ENCODE measurements around the gene ATP10B.
"Not testable (repeated sequence)": the region's sequence is repeated elsewhere in the genome, so short reads cannot be mapped to it uniquely, and the experiment has no call there.

Gene ATP10B

DNA sequence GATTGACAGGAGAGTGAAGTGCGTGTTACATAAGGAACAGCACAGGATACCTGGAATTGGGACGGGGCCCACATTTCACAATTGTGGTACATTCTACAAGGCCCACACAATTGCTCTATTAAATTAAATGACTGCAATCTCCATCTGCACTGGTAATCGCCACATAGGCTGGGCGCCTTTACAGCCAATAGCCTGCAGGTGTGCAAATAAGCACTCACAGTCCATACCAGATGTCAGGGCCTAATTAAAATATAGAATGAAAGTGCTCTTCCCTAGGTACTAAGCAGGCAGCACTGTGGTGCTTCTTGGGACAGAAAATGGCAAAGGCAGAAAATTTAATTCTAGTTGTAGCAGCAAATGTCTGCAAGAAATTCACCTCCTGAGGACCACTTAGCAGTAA is 82.7 kb downstream of the ATP10B start:
- no peak for DNase-seq (ENCODE audit: insufficient read length, low spot score)
- FAIRE-seq, result no peak

DNA sequence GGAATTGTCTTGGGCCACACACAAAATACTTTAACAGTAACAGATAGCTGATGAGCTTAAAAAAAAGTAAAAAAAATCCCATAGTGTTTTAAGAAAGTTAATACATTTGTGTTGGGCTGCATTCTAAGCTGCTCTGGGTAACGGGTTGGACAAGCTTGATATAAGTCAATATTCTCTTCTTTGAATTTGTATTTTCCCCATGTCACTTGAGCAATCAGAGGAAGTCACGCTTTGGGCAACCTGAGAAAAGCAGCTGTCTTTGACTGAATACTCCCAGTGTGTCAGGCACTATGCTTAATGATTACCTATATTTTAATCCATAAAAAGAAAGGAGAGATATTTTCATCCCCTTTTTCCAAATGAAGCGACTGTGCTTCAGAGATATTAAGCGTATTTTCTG is 84.9 kb downstream of the ATP10B start:
- DNase-seq (ENCODE audit: insufficient read length, low spot score) (no peak), FAIRE-seq (no peak)

DNA sequence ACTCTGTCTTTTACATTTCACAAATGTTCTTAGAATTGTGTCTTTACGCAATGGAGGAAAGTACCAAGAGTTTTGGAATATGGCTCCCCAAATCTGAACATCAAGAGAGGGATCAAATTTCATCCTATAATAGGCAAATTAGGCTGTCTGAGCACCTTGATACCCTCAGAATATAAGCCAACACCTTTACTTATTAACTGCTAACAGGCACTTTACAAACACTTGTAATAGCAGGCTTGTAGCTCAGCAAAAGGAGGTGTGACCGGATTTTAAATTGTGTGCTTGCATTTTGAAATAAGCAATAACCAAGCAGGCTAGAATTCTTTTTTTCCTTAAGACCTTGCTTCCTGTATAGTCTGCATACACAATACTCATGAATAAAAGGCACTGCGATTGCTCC is 92.0 kb downstream of the ATP10B start:
- no peak for FAIRE-seq
- DNase-seq (ENCODE audit: insufficient read length, low spot score), result no peak

DNA sequence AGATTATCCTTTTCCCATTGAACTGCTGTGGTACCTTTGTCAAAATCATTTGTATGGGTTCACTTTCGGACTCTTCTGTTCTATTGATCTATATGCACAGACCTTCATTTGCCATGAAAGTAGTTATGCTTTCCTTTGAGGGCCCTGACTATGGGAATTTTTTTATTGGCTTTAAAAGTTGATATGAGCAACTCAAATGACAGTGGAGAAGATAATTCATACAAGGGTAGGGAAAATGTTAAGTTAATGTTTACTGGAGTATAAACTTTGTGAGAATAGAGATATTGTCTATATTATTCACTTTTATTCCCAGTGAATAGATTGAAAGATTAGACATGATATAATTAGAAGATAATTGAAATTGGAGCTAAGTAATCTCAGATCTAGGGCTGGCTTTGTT is 94.8 kb downstream of the ATP10B start:
- no peak for FAIRE-seq
- no peak for DNase-seq (ENCODE audit: insufficient read length, low spot score)

DNA sequence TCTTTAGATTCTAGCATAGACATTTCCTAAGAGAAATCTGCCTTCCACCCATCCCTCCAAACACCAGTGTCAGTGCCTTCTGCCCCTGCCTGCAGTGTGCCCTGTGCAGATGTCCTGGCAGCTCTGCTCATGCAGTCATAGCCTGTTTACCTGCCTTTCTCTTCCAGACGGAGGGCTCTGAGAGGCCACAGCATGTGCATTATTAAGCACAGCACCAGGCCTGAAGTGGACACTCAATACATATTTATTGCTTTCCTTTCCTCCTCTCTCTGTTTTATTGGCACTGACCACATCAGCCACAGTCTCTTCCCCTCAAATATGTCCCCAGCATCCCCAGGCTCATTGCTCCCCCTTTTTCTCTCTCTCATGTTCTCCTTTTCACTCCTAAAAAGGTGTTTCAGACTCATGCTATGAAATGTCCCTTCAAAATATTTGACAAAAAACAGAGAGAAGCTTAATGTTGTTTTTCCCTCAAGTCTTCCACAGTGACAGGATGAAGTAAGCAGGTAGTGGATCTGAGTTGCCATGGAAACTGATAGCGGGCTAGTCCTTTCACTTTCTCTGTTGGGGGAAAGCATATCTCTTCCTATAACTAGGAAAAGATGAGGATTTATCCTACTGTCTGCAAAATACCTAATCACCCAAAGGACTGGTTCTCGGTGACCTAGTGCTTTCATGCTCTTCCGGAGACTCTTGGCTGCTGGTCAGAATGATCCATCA is 100.9 kb downstream of the ATP10B start:
- DNase-seq (ENCODE audit: insufficient read length, low spot score) (no peak), FAIRE-seq (no peak)

DNA sequence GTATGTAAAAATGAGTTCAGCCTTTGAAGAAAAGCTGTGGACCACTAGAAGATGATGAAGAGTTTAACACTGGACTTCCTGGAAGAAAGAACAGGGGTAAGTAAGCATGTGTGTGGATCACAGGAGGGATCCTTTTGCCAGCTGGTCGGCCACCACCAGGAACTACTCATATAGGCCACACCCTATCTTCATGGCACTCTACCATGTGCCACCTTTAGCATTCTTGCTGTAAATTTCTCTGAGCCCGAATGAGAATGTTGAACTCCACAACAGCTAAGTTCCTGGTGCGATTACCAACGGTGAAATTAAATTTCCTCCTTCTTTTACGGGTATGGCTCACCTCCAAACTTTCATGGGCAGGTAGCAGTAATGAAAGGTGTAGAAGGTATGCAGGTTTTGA is 102.3 kb downstream of the ATP10B start:
- DNase-seq (ENCODE audit: insufficient read length, low spot score) (no peak), FAIRE-seq (no peak)

DNA sequence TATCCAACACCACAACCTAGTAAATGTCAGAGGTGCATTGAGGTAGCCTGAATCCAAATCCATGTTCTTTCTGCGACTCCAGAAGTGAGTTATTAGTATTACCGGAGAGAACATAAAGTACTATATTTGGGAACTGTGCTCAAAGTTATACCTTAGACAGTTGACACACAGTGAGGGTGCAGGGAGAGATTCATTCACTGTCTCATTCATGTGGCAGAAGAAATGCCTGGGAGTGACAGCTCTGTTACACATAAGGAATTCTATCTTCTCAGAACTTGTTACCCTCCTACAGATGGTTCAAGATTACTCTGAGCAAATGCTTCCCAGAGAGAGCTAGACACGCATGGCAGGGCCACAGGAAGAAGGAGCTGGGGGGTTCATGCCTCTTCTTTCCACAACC is 103.0 kb downstream of the ATP10B start:
- FAIRE-seq (no peak), DNase-seq (ENCODE audit: insufficient read length, low spot score) (no peak)

DNA sequence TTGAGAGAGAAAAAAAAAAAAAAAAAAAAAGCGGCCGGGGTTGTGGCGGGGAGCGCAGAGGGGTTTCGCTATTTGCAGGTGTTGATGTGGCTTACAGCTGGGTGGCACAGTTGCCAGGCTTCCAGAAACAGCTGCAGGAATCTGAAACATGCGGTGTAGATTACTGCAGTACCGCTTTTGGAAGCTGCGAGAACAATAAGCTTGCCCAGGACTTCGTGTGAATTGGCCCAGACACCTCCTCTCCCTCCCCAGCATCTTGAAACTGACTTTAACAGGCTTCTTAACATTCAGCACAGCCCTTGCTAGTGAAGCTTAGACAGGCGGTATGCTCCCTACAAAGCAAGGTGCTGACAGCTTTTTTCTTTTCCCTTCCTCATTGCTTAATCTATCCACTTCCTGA is 104.0 kb downstream of the ATP10B start:
- DNase-seq (ENCODE audit: insufficient read length, low spot score) (no peak), FAIRE-seq (no peak)

DNA sequence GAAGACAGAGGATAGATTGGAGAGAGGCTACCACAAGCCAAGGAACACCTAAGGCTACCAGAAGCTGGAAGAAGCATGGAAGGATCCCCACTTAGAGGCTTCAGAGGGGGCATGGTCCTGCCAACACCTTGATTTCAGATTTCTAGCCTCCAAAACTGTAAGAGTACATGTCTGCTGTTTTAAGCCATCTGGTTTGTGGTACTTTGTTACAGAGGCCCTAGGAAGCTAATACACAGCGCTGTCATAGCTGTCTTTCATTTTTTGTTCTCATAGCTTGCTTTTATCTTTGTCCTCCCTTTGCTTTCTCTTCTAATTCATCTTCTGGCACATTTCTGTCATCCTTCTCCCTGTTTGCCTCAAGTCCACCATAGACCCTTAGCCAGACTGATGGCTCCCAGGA is 104.5 kb downstream of the ATP10B start:
- DNase-seq (ENCODE audit: insufficient read length, low spot score), result no peak
- FAIRE-seq, result no peak

DNA sequence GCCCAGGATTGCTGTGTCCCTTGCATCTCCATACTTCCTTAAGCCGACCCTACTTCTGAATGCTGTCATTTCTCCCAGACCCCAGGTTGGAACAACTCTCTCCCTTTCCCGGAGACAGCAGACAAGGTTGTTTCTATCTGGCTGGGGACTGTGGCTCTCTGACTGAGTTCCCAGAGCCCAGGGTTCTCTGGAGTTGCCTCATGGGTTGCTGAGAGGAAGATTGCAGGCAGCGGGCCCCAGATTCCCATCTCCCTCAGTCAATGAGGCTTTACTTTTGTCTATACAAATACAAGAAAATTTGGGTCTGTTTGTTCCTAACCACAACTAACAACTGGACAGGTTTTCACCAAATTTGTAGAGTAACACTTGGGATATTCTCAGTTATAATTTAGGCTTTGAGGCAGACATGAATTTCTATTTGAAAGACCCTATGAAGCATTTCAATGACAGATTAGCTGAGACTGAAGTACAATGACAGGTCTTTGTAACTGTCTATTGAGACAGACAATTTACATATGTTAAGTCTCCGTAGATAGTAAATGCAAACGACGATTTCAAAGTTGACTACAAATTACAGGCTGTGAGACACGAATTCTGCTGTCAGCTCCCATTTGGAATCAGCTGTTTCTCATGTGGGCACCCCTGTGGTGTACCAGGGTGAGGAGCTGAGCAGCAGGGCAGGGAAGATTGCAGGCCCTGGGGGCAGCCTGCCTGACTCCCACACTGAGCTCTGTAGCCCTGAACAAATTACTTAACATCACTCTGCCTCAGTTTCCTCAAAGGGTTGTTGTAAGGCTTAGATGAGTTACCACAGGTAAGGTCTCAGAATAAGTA is 107.5 kb downstream of the ATP10B start:
- no peak for FAIRE-seq
- no peak for DNase-seq (ENCODE audit: insufficient read length, low spot score)

DNA sequence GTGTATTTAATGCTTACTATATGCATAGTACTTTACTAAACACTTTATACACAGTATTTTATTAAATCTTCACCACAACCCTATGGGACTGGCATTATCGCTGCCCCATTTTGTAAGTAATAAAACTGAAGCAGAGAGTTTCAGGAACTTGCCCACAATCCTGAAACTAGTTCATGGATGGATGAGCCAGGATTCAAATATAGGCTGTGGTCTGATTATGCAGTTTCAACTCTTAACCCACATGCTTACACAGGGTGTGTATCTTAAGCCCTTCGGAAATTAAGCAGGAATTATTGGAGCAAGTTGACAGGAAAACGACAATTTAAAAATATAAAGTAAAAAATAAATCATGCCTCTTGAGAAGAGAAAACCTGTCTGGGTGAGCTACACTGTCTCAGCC is 109.0 kb downstream of the ATP10B start:
- FAIRE-seq (no peak), DNase-seq (ENCODE audit: insufficient read length, low spot score) (no peak)

DNA sequence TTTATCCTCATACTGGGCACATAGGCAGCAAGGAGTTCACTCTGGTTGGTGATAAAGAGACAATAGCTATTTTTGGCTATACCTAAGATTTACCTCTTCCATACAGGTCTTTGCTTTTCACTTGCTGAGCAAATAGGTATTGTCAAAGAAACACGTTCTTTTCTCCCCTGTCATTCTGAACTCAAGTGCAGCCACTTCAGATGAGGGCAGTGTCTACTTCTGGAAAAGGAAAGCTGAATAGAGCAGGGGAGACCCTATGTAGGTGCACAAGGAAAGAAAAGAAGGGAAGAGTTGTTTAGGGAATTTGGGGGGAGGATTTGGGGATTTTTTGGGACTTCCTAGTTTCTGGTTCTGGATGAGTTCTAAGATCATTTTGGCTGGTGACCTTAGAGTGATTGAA is 109.6 kb downstream of the ATP10B start:
- FAIRE-seq, result no peak
- no peak for DNase-seq (ENCODE audit: insufficient read length, low spot score)

DNA sequence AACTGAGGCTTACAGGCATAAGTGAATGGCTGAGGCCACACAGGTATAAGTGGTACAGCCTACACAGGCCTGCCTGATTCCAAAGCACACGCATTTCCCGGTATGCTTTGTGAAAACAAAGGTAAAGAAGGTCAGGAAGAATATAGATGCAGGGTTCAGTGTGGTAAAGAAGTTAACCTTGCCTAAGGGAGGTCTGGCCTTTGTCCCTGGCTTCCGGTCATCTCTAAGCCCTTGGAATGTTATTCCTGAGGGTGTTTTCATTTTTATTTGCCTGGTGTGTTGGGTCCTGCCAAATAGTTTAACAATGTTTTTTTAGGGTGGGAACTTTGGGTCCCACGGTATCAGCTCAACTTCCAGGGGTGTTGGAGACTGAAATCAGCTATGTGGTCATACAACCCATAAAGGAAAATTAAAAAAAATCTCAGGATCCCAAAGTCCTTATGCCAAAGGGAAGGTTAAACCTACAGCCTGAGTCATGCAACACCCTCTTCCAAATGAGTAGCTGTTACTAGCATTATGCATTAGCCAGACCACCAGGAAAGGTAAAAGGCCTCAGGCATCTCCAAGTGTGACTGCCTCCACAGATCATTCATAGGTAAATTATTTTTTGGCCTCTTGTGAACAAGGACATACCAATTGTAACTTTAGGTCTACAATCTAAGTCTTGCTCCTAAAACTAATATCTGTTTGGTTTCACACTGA is 124.6 kb downstream of the ATP10B start:
- FAIRE-seq (no peak), DNase-seq (ENCODE audit: insufficient read length, low spot score) (no peak)

DNA sequence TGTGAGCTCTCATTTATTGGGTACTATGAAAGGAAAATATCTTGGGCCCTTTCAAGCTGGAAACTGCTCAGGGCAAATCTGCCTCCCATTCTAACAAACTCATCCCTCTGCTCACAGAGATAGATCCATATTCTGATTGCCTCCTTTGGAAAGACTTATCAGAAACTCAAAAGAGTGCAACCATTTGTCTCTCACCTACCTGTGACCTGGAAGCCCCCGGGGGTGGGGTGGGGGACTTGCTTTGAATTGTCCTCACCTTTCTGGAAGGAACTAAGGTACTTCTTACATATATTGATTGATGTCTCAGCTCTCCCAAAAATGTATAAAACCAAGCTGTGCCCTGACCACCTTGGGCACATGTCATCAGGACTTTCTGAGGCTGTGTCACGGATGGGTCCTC is 125.3 kb downstream of the ATP10B start:
- DNase-seq (ENCODE audit: insufficient read length, low spot score) (no peak), FAIRE-seq (no peak)

DNA sequence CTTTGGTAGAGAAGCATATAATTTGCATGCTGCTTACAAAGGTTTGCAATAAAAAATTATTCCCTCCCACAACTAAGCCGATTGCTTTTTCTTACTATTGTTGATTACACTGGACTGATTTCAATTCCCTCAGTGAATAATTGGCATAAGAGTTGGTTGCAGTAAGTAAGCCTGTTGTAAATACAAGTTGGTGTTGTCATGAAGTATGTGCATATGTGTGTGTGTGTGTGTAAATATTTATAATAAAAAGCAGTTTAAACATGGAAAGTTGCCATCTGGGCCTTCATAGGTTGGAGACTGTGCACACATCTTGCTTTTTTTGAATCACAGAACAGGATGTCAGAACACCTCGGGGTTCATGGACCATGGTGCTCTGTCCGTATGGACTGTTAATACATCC is 131.2 kb downstream of the ATP10B start:
- FAIRE-seq, result no peak
- DNase-seq (ENCODE audit: insufficient read length, low spot score), result no peak

DNA sequence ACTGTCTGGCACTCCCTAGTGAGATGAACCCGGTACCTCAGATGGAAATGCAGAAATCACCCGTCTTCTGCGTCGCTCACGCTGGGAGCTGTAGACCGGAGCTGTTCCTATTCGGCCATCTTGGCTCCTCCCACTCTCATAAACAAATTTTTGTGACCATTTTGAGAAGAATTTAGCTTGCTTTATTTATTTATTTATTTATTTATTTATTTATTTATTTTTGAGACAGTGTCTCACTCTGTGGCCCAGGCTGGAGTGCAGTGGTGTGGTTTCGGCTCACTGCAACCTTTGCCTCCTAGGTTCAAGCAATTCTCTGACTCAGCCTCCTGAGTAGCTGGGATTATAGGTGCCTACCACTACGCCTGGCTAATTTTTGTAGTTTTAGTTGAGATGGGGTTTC is 136.5 kb downstream of the ATP10B start:
- not testable (repeated sequence) for DNase-seq (ENCODE audit: insufficient read length, low spot score); FAIRE-seq

DNA sequence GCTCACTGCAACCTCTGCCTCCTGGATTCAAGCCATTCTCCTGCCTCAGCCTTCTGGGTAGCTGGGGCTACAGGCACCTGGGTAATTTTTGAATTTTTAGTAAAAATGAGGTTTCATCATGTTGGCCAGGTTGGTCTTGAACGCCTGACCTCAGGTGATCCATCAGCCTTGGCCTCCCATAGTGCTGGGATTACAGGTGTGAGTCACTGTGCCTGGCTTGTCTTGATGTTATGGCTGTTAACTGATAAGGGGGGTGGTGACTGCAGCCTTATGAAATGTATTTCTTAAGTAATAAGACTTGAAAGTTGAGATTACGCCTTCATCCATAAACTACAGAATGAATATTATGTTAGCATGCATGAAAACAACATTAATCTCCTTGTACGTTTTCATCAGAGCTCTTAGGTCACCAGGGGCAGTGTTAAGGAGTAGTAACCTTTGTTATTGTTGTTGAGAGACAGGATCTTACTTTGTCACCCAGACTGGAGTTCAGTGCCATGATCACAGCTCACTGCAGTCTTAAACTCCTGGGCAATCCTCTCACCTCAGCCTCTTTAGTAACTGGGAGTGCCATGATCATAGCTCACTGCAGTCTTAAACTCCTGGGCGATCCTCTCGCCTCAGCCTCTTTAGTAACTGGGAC is 148.3 kb downstream of the ATP10B start:
- FAIRE-seq, result no peak
- DNase-seq (ENCODE audit: insufficient read length, low spot score), result no peak

DNA sequence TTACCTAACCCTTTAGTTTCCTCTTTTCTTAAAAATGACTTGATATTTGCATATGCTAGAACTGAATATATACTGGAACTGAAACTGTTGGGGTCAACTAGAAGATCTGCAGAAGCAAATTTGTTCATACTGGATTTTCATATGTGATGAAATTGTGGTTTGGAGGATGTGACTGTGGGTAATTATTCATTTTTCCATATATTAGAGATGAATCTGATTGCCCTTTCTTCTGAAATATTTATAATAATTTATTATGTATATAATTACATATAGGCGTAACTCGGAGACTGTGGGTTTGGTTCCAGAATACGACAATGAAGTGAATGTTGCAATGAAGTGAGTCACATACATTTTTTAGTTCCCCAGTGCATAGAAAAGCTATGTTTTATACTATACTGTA is 149.1 kb downstream of the ATP10B start:
- no peak for FAIRE-seq
- no peak for DNase-seq (ENCODE audit: insufficient read length, low spot score)

DNA sequence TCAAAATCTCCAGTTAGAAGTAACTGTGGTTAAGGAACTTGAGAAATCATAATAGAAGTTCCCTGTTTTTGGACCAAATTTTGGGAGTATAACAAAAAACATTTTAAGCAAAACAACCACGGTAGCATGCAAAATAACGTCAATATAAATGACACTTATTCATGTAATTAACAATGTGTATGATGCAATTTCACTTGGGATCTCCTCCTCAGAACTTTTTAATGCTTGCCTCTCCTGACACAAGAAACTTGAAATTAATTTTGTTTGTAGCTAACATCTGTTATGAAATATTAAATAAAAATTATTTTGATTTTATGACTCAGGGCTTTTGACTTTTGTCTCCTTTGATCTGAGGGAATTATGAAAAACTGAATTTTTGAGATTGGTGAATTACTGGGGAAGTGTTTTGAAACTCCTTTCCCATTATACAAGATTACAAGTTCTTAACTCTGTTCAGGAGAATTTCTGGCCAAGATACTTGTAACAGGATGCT is 149.7 kb downstream of the ATP10B start:
- no peak for FAIRE-seq
- DNase-seq (ENCODE audit: insufficient read length, low spot score), result no peak

DNA sequence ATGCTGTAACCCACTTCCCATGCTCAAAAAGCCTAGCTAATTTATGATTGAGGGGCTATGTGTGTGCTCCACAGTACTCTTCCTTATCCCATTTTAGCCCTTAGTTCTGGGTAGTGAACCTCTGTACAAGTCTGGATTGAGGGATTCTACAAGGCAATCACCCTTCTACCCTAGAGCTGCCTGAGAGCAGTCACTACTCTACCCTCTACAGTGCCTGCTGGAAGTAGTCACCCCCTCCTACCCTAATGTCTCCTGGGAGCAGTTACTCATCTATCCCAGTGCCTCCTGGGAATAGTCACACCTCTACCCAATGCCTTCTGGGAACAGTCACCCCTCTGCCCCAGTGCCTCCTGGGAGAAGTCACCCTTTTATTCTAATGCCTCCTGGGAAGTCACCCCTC is 150.6 kb downstream of the ATP10B start:
- FAIRE-seq (no peak), DNase-seq (ENCODE audit: insufficient read length, low spot score) (no peak)

DNA sequence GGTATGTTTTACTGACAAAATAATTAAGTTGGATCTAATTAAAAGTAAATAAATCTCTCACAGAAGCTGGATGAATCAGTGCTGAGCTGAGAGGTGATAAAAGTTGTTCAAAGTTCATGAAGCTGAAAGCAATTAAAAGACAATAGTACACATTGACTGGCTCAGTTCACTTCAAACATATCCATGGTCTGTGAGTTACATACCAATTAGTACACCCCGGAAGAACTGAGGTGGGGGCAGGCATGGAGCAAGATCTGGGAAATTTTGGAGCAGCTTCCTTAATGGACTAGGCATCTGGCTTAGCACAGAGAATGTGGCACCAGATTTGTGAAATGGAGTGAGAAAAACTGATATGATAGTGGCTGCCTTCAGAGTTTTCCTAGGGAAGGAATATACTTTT is 152.7 kb downstream of the ATP10B start:
- no peak for DNase-seq (ENCODE audit: insufficient read length, low spot score)
- no peak for FAIRE-seq
